HG02943 (cell line): Measurements from ENCODE around the gene ENOSF1.
"Not testable (repeated sequence)": the region's sequence is repeated elsewhere in the genome, so short reads cannot be mapped to it uniquely, and the experiment has no call there.

Source experiments
- ATAC-seq: cut with Tn5 transposase; IDR thresholded peaks from one replicate; pipeline ENCODE4 v1.9.1; 2021; ENCODE audit warnings: mild to moderate bottlenecking, low read depth, moderate library complexity; ENCODE audit not compliant: unreplicated experiment

Gene ENOSF1

GRCh38 chr18:712401-713134, at the start of gene ENOSF1:
Gene ENOSF1 (minus strand): TSS chr18:712630. CDS start chr18:712587, 43 bp downstream.
- ATAC-seq, result peak; percentile 74

- ATAC-seq, result not testable (repeated sequence)
Observed at GRCh38 chr18:759864-760263, 47.4 kb upstream of the ENOSF1 start.

- no peak for ATAC-seq
Observed at GRCh38 chr18:755506-755905, 43.1 kb upstream of the ENOSF1 start.

- ATAC-seq, result no peak
Observed at GRCh38 chr18:754656-755055, 42.2 kb upstream of the ENOSF1 start.

- ATAC-seq, result no peak
Observed at GRCh38 chr18:750456-750855, 38.0 kb upstream of the ENOSF1 start.

- ATAC-seq, result no peak
Observed at GRCh38 chr18:744832-745597, 32.6 kb upstream of the ENOSF1 start.

GRCh38 chr18:741931-742512, 29.6 kb upstream of the ENOSF1 start:
- peak; percentile 78 for ATAC-seq

- ATAC-seq, result no peak
Observed at GRCh38 chr18:732371-732770, 19.9 kb upstream of the ENOSF1 start.

GRCh38 chr18:731185-731584, 18.8 kb upstream of the ENOSF1 start:
- no peak for ATAC-seq

- ATAC-seq, result no peak
Observed at GRCh38 chr18:730692-731091, 18.3 kb upstream of the ENOSF1 start.

- not testable (repeated sequence) for ATAC-seq
Observed at GRCh38 chr18:730120-730519, 17.7 kb upstream of the ENOSF1 start.

GRCh38 chr18:725646-726045, 13.2 kb upstream of the ENOSF1 start:
- ATAC-seq, result no peak

GRCh38 chr18:723541-724080, 11.2 kb upstream of the ENOSF1 start:
- no peak for ATAC-seq

GRCh38 chr18:717003-717402, 4.6 kb upstream of the ENOSF1 start:
- no peak for ATAC-seq

- ATAC-seq, result no peak
Observed at GRCh38 chr18:715626-716025, 3.2 kb upstream of the ENOSF1 start.

GRCh38 chr18:713135-713490, 683 bp upstream of the ENOSF1 start:
- ATAC-seq, result no peak

GRCh38 chr18:711657-712400, 601 bp downstream of the ENOSF1 start:
- ATAC-seq, result peak; percentile 73

GRCh38 chr18:711310-711656, 1.1 kb downstream of the ENOSF1 start:
- peak; percentile 15 for ATAC-seq

GRCh38 chr18:710418-711300, 1.8 kb downstream of the ENOSF1 start:
- no peak for ATAC-seq

GRCh38 chr18:709771-710170, 2.7 kb downstream of the ENOSF1 start:
- ATAC-seq, result no peak
